Dendritic cell treated with granulocyte-macrophage colony-stimulating factor and Interleukin-4, amounts not matched to agents 40 ng/mL and 50 ng/mL, for 4 days (primary cell): Measurements from ENCODE around the gene INS.

Experiments used
- H3K27ac Mint-ChIP-seq: one replicate; pipeline ENCODE4 v1.8.0; 2022; ENCODE audit warnings: mild to moderate bottlenecking, mixed read lengths
- H3K27me3 Mint-ChIP-seq: one replicate; pipeline ENCODE4 v1.8.0; 2022; ENCODE audit warnings: mild to moderate bottlenecking, mixed read lengths
- H3K36me3 Mint-ChIP-seq: one replicate; pipeline ENCODE4 v1.8.0; 2022; ENCODE audit warnings: low read depth, mixed read lengths
- H3K4me1 Mint-ChIP-seq: one replicate; pipeline ENCODE4 v1.8.0; 2022; ENCODE audit warnings: low read depth, mixed read lengths
- H3K4me3 Mint-ChIP-seq: one replicate; pipeline ENCODE4 v1.8.0; 2022; ENCODE audit warnings: mild to moderate bottlenecking, moderate library complexity, mixed read lengths
- H3K9me3 Mint-ChIP-seq: one replicate; pipeline ENCODE4 v1.8.0; 2022; ENCODE audit warnings: mixed read lengths
- intact Hi-C: fragments of 100-400 bp; cut with micrococcal nuclease; formaldehyde crosslinking; loops from one replicate; pipeline ENCODE4 v1.15.0; 2022

Gene INS

GRCh38 chr11:2143799-2144543 lies 17.0 kb downstream of the INS start:
- Mint-ChIP-seq H3K27me3 (peaks cover 89% of the 10 kb centered on the region), H3K4me3 (no peak overlapping the region)
- intact Hi-C loops = no loop called here

GRCh38 chr11:2143477-2143798 lies 17.6 kb downstream of the INS start:
- Mint-ChIP-seq H3K36me3 (no peaks in the 10 kb centered on the region), H3K4me3 (no peak overlapping the region), H3K27me3 (peaks cover 87% of the 10 kb centered on the region), H3K9me3 (no peaks in the 10 kb centered on the region), H3K27ac (no peak overlapping the region), H3K4me1 (no peaks in the 10 kb centered on the region)
- intact Hi-C loops = no loop called here

More at GRCh38 chr11:2143799-2144543, 17.0 kb downstream of the INS start:
- H3K4me1 Mint-ChIP-seq = no peaks in the 10 kb centered on the region
- no peaks in the 10 kb centered on the region for H3K36me3 Mint-ChIP-seq
- no peak overlapping the region for H3K27ac Mint-ChIP-seq
- no peaks in the 10 kb centered on the region for H3K9me3 Mint-ChIP-seq

GRCh38 chr11:2142762-2143202 lies 18.2 kb downstream of the INS start:
- H3K27me3 Mint-ChIP-seq = peaks cover 85% of the 10 kb centered on the region
- H3K27ac Mint-ChIP-seq = no peak overlapping the region
- no peak overlapping the region for H3K4me3 Mint-ChIP-seq
- intact Hi-C loops = no loop called here
- H3K36me3 Mint-ChIP-seq = no peaks in the 10 kb centered on the region
- H3K9me3 Mint-ChIP-seq = no peaks in the 10 kb centered on the region
- no peaks in the 10 kb centered on the region for H3K4me1 Mint-ChIP-seq

- no peaks in the 10 kb centered on the region for H3K36me3 Mint-ChIP-seq
- H3K4me1 Mint-ChIP-seq = peaks cover 3% of the 10 kb centered on the region
- no peak overlapping the region for H3K4me3 Mint-ChIP-seq
- no peak overlapping the region for H3K27ac Mint-ChIP-seq
- H3K27me3 Mint-ChIP-seq = peaks cover 85% of the 10 kb centered on the region
- no peaks in the 10 kb centered on the region for H3K9me3 Mint-ChIP-seq
- intact Hi-C loops = no loop called here
These were observed 18.7 kb downstream of the INS start for GRCh38 chr11:2142300-2142759.

GRCh38 chr11:2140411-2141400 lies 20.3 kb downstream of the INS start:
- peaks cover 5% of the 10 kb centered on the region for H3K4me1 Mint-ChIP-seq
- no peak overlapping the region for H3K27ac Mint-ChIP-seq
- peaks cover 85% of the 10 kb centered on the region for H3K27me3 Mint-ChIP-seq
- no peaks in the 10 kb centered on the region for H3K36me3 Mint-ChIP-seq
- intact Hi-C loops = no loop called here
- no peaks in the 10 kb centered on the region for H3K9me3 Mint-ChIP-seq
- H3K4me3 Mint-ChIP-seq = no peak overlapping the region

- H3K9me3 Mint-ChIP-seq = no peaks in the 10 kb centered on the region
- no peak overlapping the region for H3K27ac Mint-ChIP-seq
- no peak overlapping the region for H3K4me3 Mint-ChIP-seq
- H3K27me3 Mint-ChIP-seq = peaks cover 85% of the 10 kb centered on the region
- intact Hi-C loops = no loop called here
- H3K36me3 Mint-ChIP-seq = no peaks in the 10 kb centered on the region
- H3K4me1 Mint-ChIP-seq = peaks cover 5% of the 10 kb centered on the region
These were observed 21.2 kb downstream of the INS start for GRCh38 chr11:2139621-2140337.

GRCh38 chr11:2139123-2139521 lies 21.9 kb downstream of the INS start, which contains the start of gene IGF2:
Gene IGF2, minus strand, starts transcription at chr11:2139389. Its CDS starts 3,866 bp downstream, at chr11:2135523.
- peaks cover 83% of the 10 kb centered on the region for H3K27me3 Mint-ChIP-seq
- H3K27ac Mint-ChIP-seq = no peak within 1 kb of the TSS
- intact Hi-C loops = no loop called here
- H3K36me3 Mint-ChIP-seq = no peaks in the 10 kb centered on the region
- no peaks in the 10 kb centered on the region for H3K9me3 Mint-ChIP-seq
- peaks cover 5% of the 10 kb centered on the region for H3K4me1 Mint-ChIP-seq
- no peak within 1 kb of the TSS for H3K4me3 Mint-ChIP-seq

GRCh38 chr11:2138431-2139122 lies 22.4 kb downstream of the INS start:
- Mint-ChIP-seq H3K27me3 (peaks cover 83% of the 10 kb centered on the region), H3K36me3 (no peaks in the 10 kb centered on the region), H3K4me3 (no peak overlapping the region), H3K9me3 (no peaks in the 10 kb centered on the region), H3K4me1 (peaks cover 5% of the 10 kb centered on the region), H3K27ac (no peak overlapping the region)
- intact Hi-C loops = no loop called here

GRCh38 chr11:2138068-2138430 lies 23.0 kb downstream of the INS start:
- H3K27ac Mint-ChIP-seq = no peak overlapping the region
- no peaks in the 10 kb centered on the region for H3K36me3 Mint-ChIP-seq
- H3K4me3 Mint-ChIP-seq = no peak overlapping the region
- H3K27me3 Mint-ChIP-seq = peaks cover 83% of the 10 kb centered on the region
- no peaks in the 10 kb centered on the region for H3K9me3 Mint-ChIP-seq
- intact Hi-C loops = no loop called here
- H3K4me1 Mint-ChIP-seq = peaks cover 5% of the 10 kb centered on the region

- Mint-ChIP-seq H3K36me3 (no peaks in the 10 kb centered on the region), H3K4me1 (peaks cover 5% of the 10 kb centered on the region), H3K27ac (no peak overlapping the region), H3K4me3 (no peak overlapping the region), H3K27me3 (peaks cover 83% of the 10 kb centered on the region), H3K9me3 (no peaks in the 10 kb centered on the region)
- intact Hi-C loops = no loop called here
These were observed 23.6 kb downstream of the INS start for GRCh38 chr11:2137202-2138067.

- Mint-ChIP-seq H3K27me3 (peaks cover 83% of the 10 kb centered on the region), H3K9me3 (no peaks in the 10 kb centered on the region), H3K4me3 (no peak overlapping the region), H3K4me1 (peaks cover 5% of the 10 kb centered on the region), H3K36me3 (no peaks in the 10 kb centered on the region), H3K27ac (no peak overlapping the region)
- intact Hi-C loops = no loop called here
These were observed 24.1 kb downstream of the INS start for GRCh38 chr11:2136952-2137201.

GRCh38 chr11:2136209-2136951 lies 24.6 kb downstream of the INS start:
- Mint-ChIP-seq H3K36me3 (no peaks in the 10 kb centered on the region), H3K9me3 (no peaks in the 10 kb centered on the region), H3K4me1 (peaks cover 5% of the 10 kb centered on the region), H3K4me3 (no peak overlapping the region), H3K27ac (no peak overlapping the region), H3K27me3 (peaks cover 85% of the 10 kb centered on the region)
- intact Hi-C loops = no loop called here
